ENCODE measurements around the gene MOGAT1.
A peak's percentile ranks its signal among the peaks of the same experiment; 100 is the strongest.

Gene MOGAT1

GRCh38 chr2:222731201-222731621, 59.8 kb downstream of the MOGAT1 start:
- Histone ChIP-seq H3K4me3 (ENCODE audit: low read length) (no peak overlapping the region), H3K36me3 (replicated peaks; ENCODE audit: low read depth, low read length) (no peaks in the 10 kb centered on the region), H3K4me1 (ENCODE audit: low read length) (peaks cover 42% of the 10 kb centered on the region), H3K79me2 (ENCODE audit: low read length) (no peaks in the 10 kb centered on the region), H3K9me3 (ENCODE audit: insufficient read depth, low read length) (no peaks in the 10 kb centered on the region), H3K27ac (ENCODE audit: low read length) (no peak overlapping the region), H4K20me1 (ENCODE audit: insufficient read depth, low read length) (no peaks in the 10 kb centered on the region), H2AFZ (ENCODE audit: low read depth, low read length) (peak overlapping the region; percentile 96; the same call in 1 of the 2 replicates), H3K9ac (ENCODE audit: low read length) (no peak overlapping the region), H3K27me3 (ENCODE audit: low read depth, low read length) (no peaks in the 10 kb centered on the region), H3K4me2 (ENCODE audit: low read length) (peak overlapping the region; percentile 64)
- TF ChIP-seq CTCF (IDR thresholded peaks at IDR 0.05; ENCODE audit: low read depth, low read length) (no peak), EZH2phosphoT487 (IDR thresholded peaks at IDR 0.05; ENCODE audit: low read depth) (no peak)

GRCh38 chr2:222732489-222733178, 61.2 kb downstream of the MOGAT1 start:
- H3K27me3 ChIP-seq (ENCODE audit: low read depth, low read length) = no peaks in the 10 kb centered on the region
- no peak overlapping the region for H3K27ac ChIP-seq (ENCODE audit: low read length)
- no peaks in the 10 kb centered on the region for H3K36me3 ChIP-seq (replicated peaks; ENCODE audit: low read depth, low read length)
- no peaks in the 10 kb centered on the region for H3K79me2 ChIP-seq (ENCODE audit: low read length)
- H3K4me2 ChIP-seq (ENCODE audit: low read length) = no peak overlapping the region
- no peaks in the 10 kb centered on the region for H4K20me1 ChIP-seq (ENCODE audit: insufficient read depth, low read length)
- no peak overlapping the region for H3K9ac ChIP-seq (ENCODE audit: low read length)
- no peak for TF ChIP-seq EZH2phosphoT487 (IDR thresholded peaks at IDR 0.05; ENCODE audit: low read depth)
- TF ChIP-seq CTCF (IDR thresholded peaks at IDR 0.05; ENCODE audit: low read depth, low read length) = no peak
- no peaks in the 10 kb centered on the region for H3K9me3 ChIP-seq (ENCODE audit: insufficient read depth, low read length)
- peaks cover 47% of the 10 kb centered on the region for H3K4me1 ChIP-seq (ENCODE audit: low read length)
- no peak overlapping the region for H2AFZ ChIP-seq (ENCODE audit: low read depth, low read length)
- H3K4me3 ChIP-seq (ENCODE audit: low read length) = no peak overlapping the region

GRCh38 chr2:222733470-222733845, 62.0 kb downstream of the MOGAT1 start:
- H4K20me1 ChIP-seq (ENCODE audit: insufficient read depth, low read length) = no peaks in the 10 kb centered on the region
- no peaks in the 10 kb centered on the region for H3K36me3 ChIP-seq (replicated peaks; ENCODE audit: low read depth, low read length)
- no peak overlapping the region for H3K4me2 ChIP-seq (ENCODE audit: low read length)
- TF ChIP-seq EZH2phosphoT487 (IDR thresholded peaks at IDR 0.05; ENCODE audit: low read depth) (no peak), CTCF (IDR thresholded peaks at IDR 0.05; ENCODE audit: low read depth, low read length) (no peak)
- peaks cover 47% of the 10 kb centered on the region for H3K4me1 ChIP-seq (ENCODE audit: low read length)
- H3K79me2 ChIP-seq (ENCODE audit: low read length) = no peaks in the 10 kb centered on the region
- no peak overlapping the region for H3K4me3 ChIP-seq (ENCODE audit: low read length)
- H3K9me3 ChIP-seq (ENCODE audit: insufficient read depth, low read length) = no peaks in the 10 kb centered on the region
- H3K27me3 ChIP-seq (ENCODE audit: low read depth, low read length) = no peaks in the 10 kb centered on the region
- no peak overlapping the region for H3K27ac ChIP-seq (ENCODE audit: low read length)
- H3K9ac ChIP-seq (ENCODE audit: low read length) = no peak overlapping the region
- H2AFZ ChIP-seq (ENCODE audit: low read depth, low read length) = no peak overlapping the region

GRCh38 chr2:222733846-222734702, 62.6 kb downstream of the MOGAT1 start:
- TF ChIP-seq EZH2phosphoT487 (IDR thresholded peaks at IDR 0.05; ENCODE audit: low read depth) (no peak), CTCF (IDR thresholded peaks at IDR 0.05; ENCODE audit: low read depth, low read length) (no peak)
- no peaks in the 10 kb centered on the region for H3K9me3 ChIP-seq (ENCODE audit: insufficient read depth, low read length)
- H3K9ac ChIP-seq (ENCODE audit: low read length) = no peak overlapping the region
- H4K20me1 ChIP-seq (ENCODE audit: insufficient read depth, low read length) = no peaks in the 10 kb centered on the region
- no peak overlapping the region for H2AFZ ChIP-seq (ENCODE audit: low read depth, low read length)
- H3K27me3 ChIP-seq (ENCODE audit: low read depth, low read length) = no peaks in the 10 kb centered on the region
- H3K4me2 ChIP-seq (ENCODE audit: low read length) = peak overlapping the region; percentile 61
- H3K36me3 ChIP-seq (replicated peaks; ENCODE audit: low read depth, low read length) = no peaks in the 10 kb centered on the region
- no peak overlapping the region for H3K4me3 ChIP-seq (ENCODE audit: low read length)
- H3K27ac ChIP-seq (ENCODE audit: low read length) = no peak overlapping the region
- H3K79me2 ChIP-seq (ENCODE audit: low read length) = no peaks in the 10 kb centered on the region
- peaks cover 49% of the 10 kb centered on the region for H3K4me1 ChIP-seq (ENCODE audit: low read length)

Data from OCI-LY3 (cell line).